Activated T-cell treated with anti-CD3 and anti-CD28 coated beads, Interleukin-2, amount 50 U/mL, for 48 hours (primary cell): Measurements from ENCODE around the gene YIPF1.
"Not testable (repeated sequence)": the region's sequence is repeated elsewhere in the genome, so short reads cannot be mapped to it uniquely, and the experiment has no call there.

Experiments used
- DNase-seq, 2 experiments: peaks; one replicate each; pipeline ENCODE4 v3.0.0-alpha.2; 2020

YIPF1 gene

DNA sequence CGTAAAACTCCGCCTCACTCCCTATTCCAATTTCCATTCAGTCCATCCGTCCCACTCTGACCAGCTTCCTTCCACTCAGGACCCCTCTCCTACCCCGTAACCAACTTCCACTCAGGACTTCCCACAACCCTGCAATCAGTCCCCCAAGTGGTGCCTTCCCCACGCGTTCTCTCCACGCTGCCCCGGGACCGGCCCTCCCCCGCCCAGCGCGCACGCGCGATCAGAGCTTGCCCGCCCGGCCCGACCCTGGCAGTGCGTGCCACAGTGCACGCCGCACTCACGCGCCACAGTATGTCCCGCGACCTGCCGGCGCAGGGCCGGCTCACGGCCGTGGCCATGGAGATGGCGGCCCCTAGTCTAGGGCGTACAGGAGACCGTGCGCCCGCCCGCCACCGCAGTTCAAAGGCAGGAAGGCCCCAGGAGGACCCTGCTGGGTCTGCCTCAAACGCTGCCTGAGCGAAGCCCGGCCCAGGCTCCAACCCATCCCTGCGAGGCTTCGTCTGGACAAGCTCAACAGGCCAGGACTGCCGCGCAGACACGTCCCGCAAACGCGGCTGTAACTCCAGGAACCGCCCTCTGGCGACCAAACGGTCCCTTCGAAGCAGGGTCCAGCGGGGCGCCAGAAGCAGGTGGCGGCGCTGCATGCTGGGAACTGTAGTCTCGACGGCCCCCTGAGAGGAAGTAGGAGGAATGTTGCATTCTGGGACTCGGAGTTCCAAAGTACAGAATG lies 51.5 kb downstream of the YIPF1 start, which contains the start of gene NDC1:
Gene NDC1, minus strand, starts transcription at position 373 of the 730 bp plus-strand sequence. Its CDS starts 35 bp downstream, at position 338.
- DNase-seq = peak; percentile 92 to 93

DNA sequence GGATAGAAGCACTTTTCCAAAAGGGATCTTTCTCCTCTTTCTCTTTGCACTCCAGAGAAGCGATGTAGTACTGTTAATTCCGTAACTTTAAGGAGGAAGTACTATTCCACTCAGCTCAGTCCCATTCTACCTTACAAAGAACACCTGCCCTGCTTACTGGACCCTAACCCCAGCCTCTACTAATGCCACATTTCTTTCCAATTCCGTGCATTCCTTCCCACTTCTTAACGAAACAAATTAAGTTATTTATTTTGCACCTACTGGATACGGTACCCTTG lies 52.0 kb downstream of the YIPF1 start:
- no peak for DNase-seq

DNA sequence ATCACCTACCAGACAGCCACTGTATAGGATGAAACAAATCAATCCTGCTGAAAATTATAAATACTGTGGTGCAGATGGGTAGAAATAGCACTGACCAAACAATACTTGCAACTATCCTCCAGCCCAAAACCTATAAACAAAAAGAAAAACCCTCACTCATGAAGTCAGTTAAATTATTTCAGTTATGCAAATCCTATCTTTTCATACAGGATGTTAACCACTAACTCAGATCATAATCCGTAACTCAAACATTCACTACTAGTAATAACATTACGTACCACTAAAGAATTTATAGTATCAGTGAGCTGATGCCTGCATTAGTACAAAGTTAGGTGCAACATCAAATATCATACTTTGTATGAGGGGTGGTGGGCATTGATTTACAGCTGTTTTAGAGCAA lies 54.1 kb downstream of the YIPF1 start:
- no peak for DNase-seq

DNA sequence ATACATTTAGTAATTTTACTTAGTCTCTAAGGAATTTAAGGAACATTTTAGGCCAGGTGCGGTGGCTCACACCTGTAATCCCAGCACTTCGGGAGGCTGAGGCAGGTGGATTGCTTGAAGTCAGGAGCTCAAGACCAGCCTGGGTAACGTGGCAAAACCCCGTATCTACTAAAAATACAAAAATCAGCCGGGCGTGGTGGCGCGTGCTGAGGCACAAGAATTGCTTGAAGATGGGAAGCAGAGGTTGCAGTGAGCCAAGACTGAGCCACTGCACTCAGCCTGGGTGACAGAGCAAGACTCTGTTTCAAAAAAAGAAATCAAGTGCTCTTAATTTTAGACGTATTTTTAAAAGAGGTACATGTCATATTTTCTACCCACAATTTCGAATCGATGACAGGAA lies 54.8 kb downstream of the YIPF1 start:
- DNase-seq = no peak

DNA sequence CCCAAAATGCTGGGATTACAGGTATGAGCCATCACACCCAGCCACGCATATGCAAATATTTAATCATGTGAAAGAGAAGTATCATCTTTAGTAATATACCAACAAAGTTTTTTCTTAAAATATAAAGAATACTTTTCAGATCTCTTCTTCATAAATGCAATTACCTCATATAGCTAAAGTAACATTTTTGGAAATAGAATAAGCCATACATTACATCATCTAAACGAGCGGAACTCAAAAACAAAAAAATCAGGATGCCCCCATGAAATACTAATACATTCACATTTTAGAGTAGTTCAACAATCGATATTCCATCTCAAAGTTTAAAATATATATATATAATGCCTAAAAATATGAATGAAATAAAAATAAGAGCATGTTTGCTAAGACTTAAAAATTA lies 56.2 kb downstream of the YIPF1 start:
- DNase-seq = no peak

DNA sequence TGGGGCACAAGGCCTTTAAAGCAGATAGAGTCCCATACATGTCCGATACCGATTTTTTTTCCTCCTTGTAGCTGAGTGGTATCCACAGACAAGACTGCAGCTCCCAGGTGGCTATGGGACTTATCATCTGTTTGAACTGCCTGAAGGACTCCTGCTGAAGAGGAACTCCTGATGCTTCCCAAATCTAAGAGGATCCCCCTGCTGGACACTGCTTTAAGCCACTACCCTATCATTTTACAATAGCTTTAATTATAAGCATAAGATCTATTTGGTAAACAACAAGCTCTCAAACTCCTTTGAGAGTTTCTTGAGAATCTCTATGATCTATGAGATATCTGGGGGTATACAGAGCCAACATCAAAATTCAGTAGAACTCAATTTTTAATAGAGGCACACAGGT lies 63.2 kb downstream of the YIPF1 start:
- DNase-seq = no peak

DNA sequence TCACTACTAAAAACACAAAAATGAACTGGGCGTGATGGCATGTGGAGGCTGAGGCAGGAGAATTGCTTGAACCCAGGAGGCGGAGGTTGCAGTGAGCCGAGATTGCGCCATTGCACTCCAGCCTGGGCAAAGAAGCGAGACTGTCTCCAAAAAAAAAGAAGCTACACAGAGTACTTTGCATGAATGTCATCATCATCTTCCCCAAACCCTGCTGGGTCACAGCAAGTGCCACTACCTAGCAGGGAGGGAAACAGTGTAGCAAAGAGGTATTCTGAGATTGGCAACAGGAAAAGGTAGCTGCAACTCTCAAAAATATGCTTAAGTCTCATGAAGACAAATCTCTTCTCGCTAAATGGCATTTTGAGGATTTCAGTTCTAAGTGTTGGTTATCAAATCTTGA lies 64.3 kb downstream of the YIPF1 start:
- DNase-seq = no peak

DNA sequence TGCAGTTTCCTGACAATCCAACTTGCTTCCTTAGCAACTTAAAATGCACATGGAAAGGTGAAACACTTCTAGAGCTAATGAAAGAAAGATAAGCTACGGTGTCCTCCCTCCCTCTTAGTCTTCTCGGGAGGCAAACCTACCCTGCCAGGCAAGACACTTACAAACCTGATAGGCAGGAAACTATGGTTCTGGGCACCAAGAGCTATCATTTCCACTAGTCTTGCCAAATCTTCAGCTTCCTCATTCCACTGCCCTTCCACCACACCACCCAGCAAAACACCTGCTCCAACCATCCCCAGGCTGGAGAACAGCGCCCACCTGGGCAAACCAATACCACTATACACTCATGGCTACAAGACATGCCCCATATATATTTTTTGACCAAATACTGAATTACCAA lies 66.7 kb downstream of the YIPF1 start:
- no peak for DNase-seq

DNA sequence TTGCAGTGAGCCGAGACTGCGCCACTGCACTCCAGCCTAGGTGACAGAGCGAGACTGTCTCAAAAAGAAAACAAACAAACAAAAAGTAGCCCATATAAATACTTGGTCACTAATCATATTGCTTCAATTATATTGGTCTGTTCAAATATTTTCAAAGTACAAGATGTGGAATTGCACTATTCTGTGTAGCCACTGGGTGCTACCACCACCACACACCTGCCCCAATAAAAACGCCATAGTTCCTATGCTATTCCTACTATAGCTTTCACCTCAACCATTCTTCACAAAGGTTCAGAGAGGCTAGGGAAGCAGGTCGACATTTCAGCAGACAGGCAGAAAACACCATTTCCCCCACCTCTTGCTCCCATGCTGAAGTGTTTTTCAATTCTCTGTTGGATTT lies 68.2 kb downstream of the YIPF1 start:
- no peak for DNase-seq

DNA sequence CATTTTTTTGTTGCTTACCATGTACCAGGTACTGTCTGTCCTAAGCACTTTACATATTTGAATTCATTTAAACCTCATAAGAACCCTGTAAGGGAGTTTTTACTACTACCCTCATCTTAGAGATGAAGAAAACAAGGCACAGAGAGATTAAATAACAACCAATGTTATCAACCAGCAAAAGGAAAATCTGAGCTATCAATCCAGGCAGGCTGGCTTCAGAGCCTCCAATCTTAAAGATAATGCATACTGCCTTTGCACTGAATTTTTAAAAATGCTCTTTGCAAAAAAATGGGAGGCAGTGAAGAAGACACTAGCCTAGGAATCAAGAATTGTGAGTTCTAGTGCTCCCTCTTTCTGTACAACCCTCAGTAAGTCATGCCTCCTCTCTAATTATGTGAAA lies 70.2 kb downstream of the YIPF1 start:
- no peak for DNase-seq

DNA sequence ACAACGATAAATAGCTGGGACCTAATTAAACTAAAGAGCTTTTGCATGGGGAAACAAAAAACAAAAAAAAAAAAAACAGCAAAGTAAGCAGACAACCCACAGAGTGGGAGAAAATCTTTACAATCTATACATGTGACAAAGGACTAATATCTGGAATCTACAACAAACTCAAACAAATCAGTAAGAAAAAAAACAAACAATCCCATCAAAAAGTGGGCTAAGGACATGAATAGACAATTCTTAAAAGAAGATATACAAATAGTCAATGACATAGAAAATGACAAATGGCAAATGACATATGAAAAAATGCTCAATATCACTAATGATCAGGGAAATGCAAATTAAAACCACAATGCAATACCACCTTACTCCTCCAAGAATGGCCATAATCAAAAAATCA lies 73.0 kb downstream of the YIPF1 start:
- DNase-seq = not testable (repeated sequence)

DNA sequence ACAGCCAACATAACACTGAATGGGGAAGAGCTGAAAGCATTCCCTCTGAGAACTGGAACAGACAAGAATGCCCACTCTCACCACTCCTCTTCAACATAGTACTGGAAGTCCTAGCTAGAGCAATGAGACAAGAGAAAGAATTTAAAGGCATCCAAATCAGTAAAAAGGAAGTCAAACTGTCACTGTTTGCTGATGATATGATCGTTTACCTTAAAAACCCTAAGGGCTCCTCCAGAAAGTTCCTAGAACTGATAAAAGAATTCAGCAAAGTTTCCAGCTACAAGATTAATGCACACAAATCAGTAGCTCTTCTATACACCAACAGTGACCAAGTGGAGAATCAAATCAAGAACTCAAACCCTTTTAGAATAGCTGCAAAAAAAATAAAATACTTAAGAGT lies 74.1 kb downstream of the YIPF1 start:
- not testable (repeated sequence) for DNase-seq

DNA sequence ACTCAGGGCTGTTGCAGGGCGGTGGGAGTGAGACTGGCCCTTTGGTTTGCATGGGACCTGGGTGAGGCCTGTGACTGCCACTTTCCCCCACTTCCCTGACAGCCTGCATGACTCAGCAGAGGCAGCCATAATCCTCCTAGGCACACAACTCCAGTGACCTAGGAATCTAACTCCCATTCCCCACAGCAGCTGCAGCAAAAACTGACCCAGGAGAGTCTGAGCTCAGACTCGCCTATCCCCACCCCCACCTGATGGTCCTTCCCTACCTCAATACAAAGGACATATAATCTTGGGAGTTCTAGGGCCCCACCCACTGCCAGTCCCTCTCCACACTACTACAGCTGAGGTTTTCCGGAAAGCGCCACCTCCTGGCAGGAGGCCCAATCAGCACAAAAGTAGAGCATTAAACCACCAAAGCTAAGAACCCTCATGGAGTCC lies 78.2 kb downstream of the YIPF1 start:
- peak; percentile 54 to 57 for DNase-seq

DNA sequence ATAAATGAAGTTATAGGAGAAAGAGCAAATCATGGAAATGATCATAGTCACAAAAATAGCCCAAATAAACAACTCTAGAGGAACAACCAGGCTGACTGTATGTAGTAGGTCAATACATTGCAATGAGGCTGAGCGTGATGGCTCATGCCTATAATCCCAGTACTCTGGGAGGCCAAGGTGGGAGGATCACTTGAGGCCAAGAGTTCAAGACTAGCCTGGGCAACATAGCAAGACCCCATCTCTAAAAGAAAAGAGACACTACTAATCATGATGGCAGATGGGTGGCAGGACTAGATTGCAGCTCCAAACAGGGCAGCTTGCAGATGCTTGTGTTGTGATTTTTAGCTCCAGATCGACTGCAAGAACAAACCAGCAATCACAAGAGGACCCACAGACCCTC lies 79.1 kb downstream of the YIPF1 start:
- DNase-seq = no peak

DNA sequence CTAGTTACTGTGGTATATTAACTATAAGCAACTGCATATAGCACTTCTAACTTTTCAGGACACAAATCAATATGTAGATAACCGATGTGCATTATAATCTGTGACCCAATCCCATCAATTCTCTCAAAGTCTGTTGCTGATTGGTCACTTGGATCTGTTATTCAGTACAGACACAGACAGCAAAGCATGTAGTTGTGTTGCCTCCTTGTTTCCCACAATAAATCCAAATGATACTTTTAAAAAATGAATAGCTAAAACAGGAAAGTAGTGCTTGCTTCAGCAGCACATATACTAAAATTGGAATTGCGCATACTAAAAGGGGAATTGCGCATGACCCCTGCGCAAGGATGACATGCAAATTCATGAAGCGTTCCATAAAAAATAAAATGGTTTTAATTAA lies 79.6 kb downstream of the YIPF1 start:
- DNase-seq = no peak

DNA sequence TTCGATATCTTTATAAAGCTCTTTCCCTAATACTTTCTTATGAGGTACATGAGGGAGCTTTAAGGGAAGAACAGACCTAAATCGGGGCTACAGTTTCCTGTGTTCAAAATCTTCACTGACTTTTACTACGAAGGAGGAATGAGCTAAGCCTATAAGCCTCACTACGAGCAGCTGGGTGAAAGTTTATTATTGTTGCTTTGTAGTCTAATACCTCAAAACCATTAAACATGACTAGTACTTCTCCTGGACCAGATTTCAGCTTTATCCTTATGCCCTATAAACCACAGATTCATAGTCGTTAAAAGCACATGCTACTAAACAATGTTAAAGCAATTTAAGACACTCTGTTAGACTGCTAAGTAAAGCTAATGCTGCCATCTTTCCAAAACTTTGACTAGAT lies 81.7 kb downstream of the YIPF1 start:
- DNase-seq = no peak

DNA sequence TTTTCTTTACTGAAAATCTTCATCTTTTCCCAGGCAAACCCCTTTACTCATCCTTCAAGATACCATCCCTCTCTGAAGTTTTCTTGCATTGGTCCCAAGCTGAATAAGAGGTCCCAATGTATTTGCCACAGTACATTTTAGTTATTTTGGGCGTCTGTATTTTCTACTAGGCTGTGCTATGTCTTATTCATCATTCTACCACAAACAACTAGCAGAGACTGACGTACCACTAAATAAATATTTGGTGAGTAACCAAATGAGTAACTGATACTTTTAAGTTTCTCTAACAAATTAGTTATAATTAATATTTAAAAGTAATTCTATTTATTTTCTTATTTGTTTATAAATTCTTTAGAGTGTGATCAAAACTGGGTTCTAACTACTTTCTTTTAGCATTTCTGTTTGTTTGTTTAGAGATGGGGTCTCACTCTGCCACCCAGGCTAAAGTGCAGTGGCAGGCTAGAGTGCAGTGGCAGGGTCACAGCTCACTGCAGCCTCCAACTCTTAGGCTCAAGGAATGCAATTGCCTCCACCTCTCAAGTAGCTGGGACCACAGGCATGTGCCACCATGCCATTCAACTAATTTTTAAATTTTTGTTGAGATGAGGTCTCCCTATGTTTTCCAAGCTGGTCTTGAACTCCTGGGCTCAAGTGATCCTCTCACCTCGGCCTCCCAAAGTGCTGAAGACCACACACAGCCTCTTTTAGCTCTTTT lies 84.6 kb downstream of the YIPF1 start:
- no peak for DNase-seq

DNA sequence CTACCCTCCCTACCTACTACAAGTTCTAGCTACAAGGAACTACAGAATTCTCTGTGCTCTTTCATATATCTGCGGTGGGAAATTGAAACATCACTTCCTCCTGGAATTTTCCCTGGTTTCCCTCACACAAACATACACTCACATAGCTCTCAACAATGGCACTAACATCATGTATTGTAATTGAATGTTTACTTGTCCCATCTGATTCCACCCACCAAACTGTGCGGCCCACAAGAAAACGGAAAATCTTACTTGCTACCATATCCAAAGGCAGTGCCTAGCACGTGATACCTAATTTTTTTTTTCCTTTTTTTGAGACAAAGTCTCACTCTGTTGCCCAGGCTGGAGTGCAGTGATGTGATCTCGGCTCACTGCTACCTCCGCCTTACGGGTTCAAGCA lies 85.4 kb downstream of the YIPF1 start:
- DNase-seq = no peak
